PC-3 (cell line): ENCODE data around the gene THUMPD1.
"Not testable (repeated sequence)": the region's sequence is repeated elsewhere in the genome, so short reads cannot be mapped to it uniquely, and the experiment has no call there.

Experiments
- EZH2 ChIP-seq: fragments of 300-600 bp; sonication (generic); IDR thresholded peaks from one replicate; pipeline ENCODE4 v1.6.1; 2017; ENCODE audit warnings: antibody characterized with exemption, mild to moderate bottlenecking, low read length; ENCODE audit not compliant: unreplicated experiment
- TF ChIP-seq, protein P1 (sequence below): fragments of 300-600 bp; sonication (generic); conservative IDR thresholded peaks from 2 replicates; pipeline ENCODE4 v1.5.1; 2017; ENCODE audit warnings: antibody characterized with exemption, low read depth, mild to moderate bottlenecking, low read length

DNA sequence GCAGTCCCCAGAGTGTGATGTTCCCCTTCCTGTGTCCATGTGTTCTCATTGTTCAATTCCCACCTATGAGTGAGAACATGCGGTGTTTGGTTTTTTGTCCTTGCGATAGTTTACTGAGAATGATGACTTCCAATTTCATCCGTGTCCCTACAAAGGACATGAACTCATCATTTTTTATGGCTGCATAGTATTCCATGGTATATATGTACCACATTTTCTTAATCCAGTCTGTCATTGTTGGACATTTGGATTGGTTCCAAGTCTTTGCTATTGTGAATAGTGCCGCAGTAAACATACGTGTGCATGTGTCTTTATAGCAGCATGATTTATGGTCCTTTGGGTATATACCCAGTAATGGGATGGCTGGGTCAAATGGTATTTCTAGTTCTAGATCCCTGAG is 14.2 kb upstream of the THUMPD1 start:
- TF ChIP-seq, protein P1, sequence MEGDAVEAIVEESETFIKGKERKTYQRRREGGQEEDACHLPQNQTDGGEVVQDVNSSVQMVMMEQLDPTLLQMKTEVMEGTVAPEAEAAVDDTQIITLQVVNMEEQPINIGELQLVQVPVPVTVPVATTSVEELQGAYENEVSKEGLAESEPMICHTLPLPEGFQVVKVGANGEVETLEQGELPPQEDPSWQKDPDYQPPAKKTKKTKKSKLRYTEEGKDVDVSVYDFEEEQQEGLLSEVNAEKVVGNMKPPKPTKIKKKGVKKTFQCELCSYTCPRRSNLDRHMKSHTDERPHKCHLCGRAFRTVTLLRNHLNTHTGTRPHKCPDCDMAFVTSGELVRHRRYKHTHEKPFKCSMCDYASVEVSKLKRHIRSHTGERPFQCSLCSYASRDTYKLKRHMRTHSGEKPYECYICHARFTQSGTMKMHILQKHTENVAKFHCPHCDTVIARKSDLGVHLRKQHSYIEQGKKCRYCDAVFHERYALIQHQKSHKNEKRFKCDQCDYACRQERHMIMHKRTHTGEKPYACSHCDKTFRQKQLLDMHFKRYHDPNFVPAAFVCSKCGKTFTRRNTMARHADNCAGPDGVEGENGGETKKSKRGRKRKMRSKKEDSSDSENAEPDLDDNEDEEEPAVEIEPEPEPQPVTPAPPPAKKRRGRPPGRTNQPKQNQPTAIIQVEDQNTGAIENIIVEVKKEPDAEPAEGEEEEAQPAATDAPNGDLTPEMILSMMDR = not testable (repeated sequence)
- TF ChIP-seq EZH2 = not testable (repeated sequence)
